Measurements from ENCODE around the gene OR2A2.

Gene OR2A2

DNA sequence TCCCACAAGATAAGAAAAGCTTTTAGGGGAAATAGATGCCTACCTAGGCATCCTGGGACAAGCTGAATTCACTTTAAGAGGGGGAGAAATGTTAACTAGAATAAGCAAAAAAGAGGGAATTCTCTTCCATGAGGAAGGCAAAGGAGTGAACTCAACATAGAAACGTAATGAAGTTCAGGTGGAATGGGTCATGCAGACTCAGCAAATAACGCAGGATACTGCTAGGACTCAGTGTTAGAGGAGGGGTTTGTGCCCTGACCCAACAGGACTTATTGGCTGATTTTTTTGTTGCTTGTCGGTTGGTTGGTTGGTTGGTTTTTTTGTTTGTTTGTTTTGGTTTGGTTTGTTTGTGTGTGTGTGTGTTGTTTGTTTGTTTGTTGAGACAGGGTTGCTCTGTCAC, 22.9 kb downstream of the OR2A2 start:
- no peaks in the 10 kb centered on the region for H3K27me3 ChIP-seq (ENCODE audit: control insufficient read depth, low read length)
- H3K4me2 ChIP-seq (ENCODE audit: low read length): no peak overlapping the region
- H3K9me3 ChIP-seq (ENCODE audit: control insufficient read depth, insufficient read depth, low read length): no peaks in the 10 kb centered on the region
- no peak overlapping the region for H3K4me3 ChIP-seq (ENCODE audit: low read length)
- no peaks in the 10 kb centered on the region for H3K4me1 ChIP-seq (ENCODE audit: control insufficient read depth, low read length)
- H3K79me2 ChIP-seq (ENCODE audit: control insufficient read depth, low read length): no peaks in the 10 kb centered on the region
- H3K36me3 ChIP-seq (ENCODE audit: control insufficient read depth, low read length): no peaks in the 10 kb centered on the region
- H4K20me1 ChIP-seq (ENCODE audit: control insufficient read depth, insufficient read depth, low read depth, low read length): no peaks in the 10 kb centered on the region
- TF ChIP-seq EZH2phosphoT487 (IDR thresholded peaks at IDR 0.05; ENCODE audit: borderline replicate concordance, low read length) (no peak), CTCF (IDR thresholded peaks at IDR 0.05; ENCODE audit: low read depth, low read length, poor library complexity, severe bottlenecking) (no peak)
- no peak overlapping the region for H3K27ac ChIP-seq (ENCODE audit: low read depth, low read length)
- H3F3A ChIP-seq (ENCODE audit: control insufficient read depth, insufficient read depth): no peaks in the 10 kb centered on the region
- H3K9me2 ChIP-seq (replicated peaks; ENCODE audit: control insufficient read depth, low read length): no peaks in the 10 kb centered on the region

DNA sequence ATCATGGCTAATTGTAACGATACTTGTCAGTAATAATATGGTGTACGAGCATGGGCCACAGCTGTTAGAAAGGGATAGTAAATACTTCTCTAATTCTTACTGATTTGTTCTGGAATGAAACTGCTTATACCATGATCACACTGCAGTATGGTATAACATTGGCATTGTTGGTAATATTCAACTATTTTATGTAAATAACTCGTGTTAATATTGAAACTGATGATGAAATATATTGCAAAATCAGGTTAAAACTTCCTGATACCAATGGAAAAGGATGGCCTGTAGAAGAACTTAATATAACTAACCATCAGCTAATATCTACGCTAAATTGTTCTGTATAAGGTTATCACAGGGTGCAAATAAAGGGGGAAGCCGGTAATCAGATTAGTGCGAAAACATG, 23.9 kb downstream of the OR2A2 start:
- no peaks in the 10 kb centered on the region for H3K4me1 ChIP-seq (ENCODE audit: control insufficient read depth, low read length)
- no peaks in the 10 kb centered on the region for H3K9me3 ChIP-seq (ENCODE audit: control insufficient read depth, insufficient read depth, low read length)
- H3K36me3 ChIP-seq (ENCODE audit: control insufficient read depth, low read length): no peaks in the 10 kb centered on the region
- H3F3A ChIP-seq (ENCODE audit: control insufficient read depth, insufficient read depth): no peaks in the 10 kb centered on the region
- H3K79me2 ChIP-seq (ENCODE audit: control insufficient read depth, low read length): no peaks in the 10 kb centered on the region
- no peak overlapping the region for H3K4me2 ChIP-seq (ENCODE audit: low read length)
- H3K27ac ChIP-seq (ENCODE audit: low read depth, low read length): no peak overlapping the region
- TF ChIP-seq CTCF (IDR thresholded peaks at IDR 0.05; ENCODE audit: low read depth, low read length, poor library complexity, severe bottlenecking) (no peak), EZH2phosphoT487 (IDR thresholded peaks at IDR 0.05; ENCODE audit: borderline replicate concordance, low read length) (no peak)
- H3K9me2 ChIP-seq (replicated peaks; ENCODE audit: control insufficient read depth, low read length): no peaks in the 10 kb centered on the region
- no peaks in the 10 kb centered on the region for H4K20me1 ChIP-seq (ENCODE audit: control insufficient read depth, insufficient read depth, low read depth, low read length)
- H3K4me3 ChIP-seq (ENCODE audit: low read length): no peak overlapping the region
- no peaks in the 10 kb centered on the region for H3K27me3 ChIP-seq (ENCODE audit: control insufficient read depth, low read length)

DNA sequence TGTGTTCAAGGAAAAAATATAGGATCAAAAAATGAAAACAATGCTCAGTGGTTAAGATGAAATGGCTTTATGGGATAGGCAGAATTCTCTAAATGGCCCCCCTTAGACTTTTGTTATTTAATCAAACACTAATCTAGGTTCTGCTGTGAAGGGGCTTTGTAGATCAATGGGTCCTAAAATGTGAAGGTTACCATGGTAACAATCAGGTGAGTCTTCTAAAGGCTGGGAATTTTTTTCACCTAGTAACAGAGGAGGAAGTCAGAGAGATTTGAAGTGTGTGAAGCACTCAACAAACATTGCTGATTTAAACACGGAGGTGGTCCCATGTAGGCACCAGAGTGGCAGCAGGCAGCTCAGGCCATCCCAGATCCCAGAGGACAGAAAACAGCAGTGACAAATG, 24.7 kb downstream of the OR2A2 start:
- no peaks in the 10 kb centered on the region for H3K9me2 ChIP-seq (replicated peaks; ENCODE audit: control insufficient read depth, low read length)
- H3K27ac ChIP-seq (ENCODE audit: low read depth, low read length): no peak overlapping the region
- H3K4me2 ChIP-seq (ENCODE audit: low read length): no peak overlapping the region
- TF ChIP-seq EZH2phosphoT487 (IDR thresholded peaks at IDR 0.05; ENCODE audit: borderline replicate concordance, low read length): no peak
- TF ChIP-seq CTCF (IDR thresholded peaks at IDR 0.05; ENCODE audit: low read depth, low read length, poor library complexity, severe bottlenecking): no peak
- H4K20me1 ChIP-seq (ENCODE audit: control insufficient read depth, insufficient read depth, low read depth, low read length): no peaks in the 10 kb centered on the region
- no peaks in the 10 kb centered on the region for H3K27me3 ChIP-seq (ENCODE audit: control insufficient read depth, low read length)
- H3K36me3 ChIP-seq (ENCODE audit: control insufficient read depth, low read length): no peaks in the 10 kb centered on the region
- H3K4me3 ChIP-seq (ENCODE audit: low read length): no peak overlapping the region
- no peaks in the 10 kb centered on the region for H3F3A ChIP-seq (ENCODE audit: control insufficient read depth, insufficient read depth)
- H3K9me3 ChIP-seq (ENCODE audit: control insufficient read depth, insufficient read depth, low read length): no peaks in the 10 kb centered on the region
- H3K4me1 ChIP-seq (ENCODE audit: control insufficient read depth, low read length): no peaks in the 10 kb centered on the region
- no peaks in the 10 kb centered on the region for H3K79me2 ChIP-seq (ENCODE audit: control insufficient read depth, low read length)

DNA sequence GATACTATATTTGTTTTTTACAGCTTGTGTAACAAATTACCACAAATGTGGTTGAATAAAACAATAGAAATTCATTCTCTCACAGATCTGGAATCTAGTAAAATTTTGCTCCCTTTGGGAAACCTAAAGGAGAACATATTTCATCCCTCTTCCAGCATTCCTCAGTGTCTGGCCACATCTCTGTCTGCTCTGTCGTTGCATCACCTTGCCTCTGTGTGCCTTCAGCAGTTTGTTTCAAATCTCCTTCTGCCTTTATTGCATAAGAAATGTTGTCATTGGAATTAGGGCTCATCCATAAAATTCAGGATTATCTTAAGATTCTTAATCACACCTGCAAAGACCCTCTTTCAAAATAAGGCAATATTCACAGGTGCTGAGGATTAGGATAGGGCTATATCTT, 28.1 kb downstream of the OR2A2 start:
- H3K4me3 ChIP-seq (ENCODE audit: low read length): no peak overlapping the region
- no peaks in the 10 kb centered on the region for H3K4me1 ChIP-seq (ENCODE audit: control insufficient read depth, low read length)
- no peaks in the 10 kb centered on the region for H3K79me2 ChIP-seq (ENCODE audit: control insufficient read depth, low read length)
- H4K20me1 ChIP-seq (ENCODE audit: control insufficient read depth, insufficient read depth, low read depth, low read length): no peaks in the 10 kb centered on the region
- H3K27ac ChIP-seq (ENCODE audit: low read depth, low read length): no peak overlapping the region
- H3K36me3 ChIP-seq (ENCODE audit: control insufficient read depth, low read length): no peaks in the 10 kb centered on the region
- no peaks in the 10 kb centered on the region for H3F3A ChIP-seq (ENCODE audit: control insufficient read depth, insufficient read depth)
- no peaks in the 10 kb centered on the region for H3K9me2 ChIP-seq (replicated peaks; ENCODE audit: control insufficient read depth, low read length)
- no peak for TF ChIP-seq EZH2phosphoT487 (IDR thresholded peaks at IDR 0.05; ENCODE audit: borderline replicate concordance, low read length)
- TF ChIP-seq CTCF (IDR thresholded peaks at IDR 0.05; ENCODE audit: low read depth, low read length, poor library complexity, severe bottlenecking): no peak
- no peaks in the 10 kb centered on the region for H3K9me3 ChIP-seq (ENCODE audit: control insufficient read depth, insufficient read depth, low read length)
- H3K4me2 ChIP-seq (ENCODE audit: low read length): no peak overlapping the region
- H3K27me3 ChIP-seq (ENCODE audit: control insufficient read depth, low read length): no peaks in the 10 kb centered on the region

All from DOHH2 (cell line).